SK-N-SH treated with all-trans-retinoic acid at 6 μM for 48 hours (cell line): ENCODE data around the gene NGFR.

Experiments used
- ATAC-seq: fragments of 200-7000 bp; cut with Tn5 transposase; 3 replicates; pipeline ENCODE4 v1.9.1; 2020; ENCODE audit warnings: mild to moderate bottlenecking, moderate library complexity
- ARNTL ChIP-seq: fragments of 450-650 bp; formaldehyde crosslinking; IDR thresholded peaks from 2 replicates; pipeline ENCODE4 v1.5.0; 2020; ENCODE audit warnings: low read depth, mild to moderate bottlenecking, moderate library complexity, borderline replicate concordance
- BACH2 ChIP-seq: fragments of 250-450 bp; sonication (Bioruptor Pico); IDR thresholded peaks from 2 replicates; pipeline ENCODE4 v1.9.0; 2021; ENCODE audit warnings: mild to moderate bottlenecking, borderline replicate concordance
- ESRRG ChIP-seq: fragments of 250-450 bp; sonication (Bioruptor Pico); IDR thresholded peaks from 2 replicates; pipeline ENCODE4 v1.6.1; 2021; ENCODE audit warnings: mild to moderate bottlenecking
- ISL1 ChIP-seq: fragments of 250-450 bp; sonication (Bioruptor Pico); IDR thresholded peaks from 2 replicates; pipeline ENCODE4 v2.1.2; 2022; ENCODE audit warnings: mild to moderate bottlenecking, moderate library complexity
- OSR1 ChIP-seq: fragments of 250-450 bp; sonication (Bioruptor Pico); IDR thresholded peaks from 2 replicates; pipeline ENCODE4 v1.8.0; 2022; ENCODE audit warnings: moderate library complexity, mild to moderate bottlenecking, inconsistent platforms
- PATZ1 ChIP-seq: fragments of 250-450 bp; sonication (Bioruptor Pico); IDR thresholded peaks from 2 replicates; pipeline ENCODE4 v1.8.0; 2020; ENCODE audit warnings: mild to moderate bottlenecking, moderate library complexity, borderline replicate concordance
- POU6F1 ChIP-seq: fragments of 250-450 bp; sonication (Bioruptor Pico); IDR thresholded peaks from 2 replicates; pipeline ENCODE4 v1.8.0; 2021; ENCODE audit warnings: low read depth, mild to moderate bottlenecking, moderate library complexity, borderline replicate concordance
- PPARA ChIP-seq: fragments of 250-450 bp; sonication (Bioruptor Pico); IDR thresholded peaks from 2 replicates; pipeline ENCODE4 v1.5.0; 2020; ENCODE audit warnings: mild to moderate bottlenecking, borderline replicate concordance
- RARB ChIP-seq: fragments of 250-450 bp; sonication (Bioruptor Pico); IDR thresholded peaks from 2 replicates; pipeline ENCODE4 v1.8.0; 2021; ENCODE audit warnings: mild to moderate bottlenecking, moderate library complexity
- SNAI2 ChIP-seq: fragments of 250-450 bp; sonication (Bioruptor Pico); IDR thresholded peaks from 2 replicates; pipeline ENCODE4 v1.5.0; 2020; ENCODE audit warnings: mild to moderate bottlenecking, moderate library complexity
- TCF4 ChIP-seq: fragments of 250-450 bp; sonication (Bioruptor Pico); IDR thresholded peaks from 2 replicates; pipeline ENCODE4 v1.8.0; 2021; ENCODE audit warnings: mild to moderate bottlenecking, moderate library complexity, borderline replicate concordance
- TOX ChIP-seq: fragments of 250-450 bp; sonication (Bioruptor Pico); IDR thresholded peaks from 2 replicates; pipeline ENCODE4 v1.8.0; 2021; ENCODE audit warnings: mild to moderate bottlenecking, moderate library complexity, borderline replicate concordance
- ZC3H10 ChIP-seq: fragments of 250-450 bp; sonication (Bioruptor Pico); IDR thresholded peaks from 2 replicates; pipeline ENCODE4 v1.5.1; 2021; ENCODE audit warnings: mild to moderate bottlenecking, moderate library complexity
- ZFP3 ChIP-seq: fragments of 250-450 bp; sonication (Bioruptor Pico); IDR thresholded peaks from 2 replicates; pipeline ENCODE4 v1.5.0; 2020; ENCODE audit warnings: mild to moderate bottlenecking, moderate library complexity
- ZFP30 ChIP-seq: fragments of 450-650 bp; formaldehyde crosslinking; IDR thresholded peaks from 2 replicates; pipeline ENCODE4 v1.5.0; 2022; ENCODE audit warnings: mild to moderate bottlenecking, moderate library complexity
- ZNF565 ChIP-seq: fragments of 450-650 bp; formaldehyde crosslinking; conservative IDR thresholded peaks from 2 replicates; pipeline ENCODE4 v1.5.0; 2020; ENCODE audit warnings: low read depth, mild to moderate bottlenecking, moderate library complexity
- ZNF70 ChIP-seq: fragments of 450-650 bp; formaldehyde crosslinking; IDR thresholded peaks from 2 replicates; pipeline ENCODE4 v1.5.0; 2020; ENCODE audit warnings: mild to moderate bottlenecking, moderate library complexity
- ZNF8 ChIP-seq: fragments of 450-650 bp; formaldehyde crosslinking; IDR thresholded peaks from 2 replicates; pipeline ENCODE4 v1.5.0; 2020; ENCODE audit warnings: mild to moderate bottlenecking, moderate library complexity
- TF ChIP-seq, protein P1 (sequence below): fragments of 250-450 bp; sonication (Bioruptor Pico); IDR thresholded peaks from 2 replicates; pipeline ENCODE4 v1.5.1; 2021; ENCODE audit warnings: mild to moderate bottlenecking, moderate library complexity
- TF ChIP-seq, protein P2 (sequence below): fragments of 250-450 bp; sonication (Bioruptor Pico); IDR thresholded peaks from 2 replicates; pipeline ENCODE4 v1.5.0; 2020; ENCODE audit warnings: mild to moderate bottlenecking, moderate library complexity
- TF ChIP-seq, protein P3 (sequence below): fragments of 250-450 bp; sonication (Bioruptor Pico); IDR thresholded peaks from 2 replicates; pipeline ENCODE4 v1.5.1; 2020; ENCODE audit warnings: low read depth, mild to moderate bottlenecking, moderate library complexity

The NGFR gene

DNA sequence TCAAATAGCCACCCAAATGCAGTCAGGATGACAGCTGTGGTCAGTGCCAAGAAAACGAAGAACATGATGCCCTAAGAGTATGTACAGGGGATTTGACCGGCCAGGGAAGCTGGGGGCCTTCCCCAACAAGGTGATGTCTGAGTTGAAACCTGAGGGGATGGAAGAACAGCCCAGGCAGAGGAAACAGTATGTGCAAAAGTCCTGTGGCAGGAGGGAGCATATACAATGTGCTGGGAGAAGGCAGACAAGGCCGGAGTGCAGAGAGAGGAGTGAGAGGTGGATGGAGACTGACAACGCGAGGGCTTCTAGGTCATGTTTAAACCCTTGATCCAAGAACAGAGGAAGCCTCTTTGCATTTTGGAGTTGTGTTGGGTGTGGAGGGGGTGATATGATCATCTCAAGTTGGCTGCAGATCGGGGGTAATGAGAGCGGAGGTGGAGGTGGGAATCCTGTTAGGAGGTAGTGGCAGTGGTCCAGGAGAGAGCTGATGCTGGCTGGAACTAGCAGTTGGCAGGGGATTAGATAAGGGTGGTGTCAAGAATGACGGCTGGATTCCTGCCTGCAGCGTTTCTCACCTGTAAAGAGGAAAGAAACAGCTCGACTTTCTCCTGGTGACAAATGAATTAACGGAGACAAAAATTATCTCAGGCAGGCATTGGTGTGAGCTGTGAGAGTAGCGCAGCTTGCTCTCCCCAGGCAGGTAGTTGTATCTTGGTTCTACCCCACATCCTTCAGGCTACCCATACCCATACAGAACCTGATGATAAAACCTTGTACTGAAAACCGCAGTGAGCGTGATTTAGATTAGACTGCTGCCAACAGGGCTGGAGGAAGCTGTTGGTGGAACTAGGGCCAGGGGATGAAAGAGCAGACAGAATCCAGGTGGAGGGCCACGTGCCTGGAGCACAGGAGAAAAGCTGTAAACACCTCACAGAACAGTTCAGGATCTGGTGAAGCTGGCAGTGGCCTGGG, 37.2 kb upstream of the NGFR start:
- TF ChIP-seq ZNF565 (CRISPR knock-in tag) (no peak), ESRRG (CRISPR knock-in tag) (no peak)
- ATAC-seq = no peak

- TF ChIP-seq ZNF565 (CRISPR knock-in tag) (no peak), ZC3H10 (no peak), PATZ1 (CRISPR knock-in tag) (no peak), ISL1 (no peak), OSR1 (CRISPR knock-in tag) (no peak), ZNF70 (CRISPR knock-in tag) (no peak), ZFP3 (CRISPR knock-in tag) (no peak), ZNF8 (CRISPR knock-in tag) (no peak), ZFP30 (CRISPR knock-in tag) (no peak), TOX (CRISPR knock-in tag) (no peak), SNAI2 (no peak), RARB (CRISPR knock-in tag) (no peak), PPARA (CRISPR knock-in tag) (no peak), TCF4 (CRISPR knock-in tag) (no peak), ARNTL (CRISPR knock-in tag) (no peak), POU6F1 (CRISPR knock-in tag) (no peak)
- TF ChIP-seq, protein P1, sequence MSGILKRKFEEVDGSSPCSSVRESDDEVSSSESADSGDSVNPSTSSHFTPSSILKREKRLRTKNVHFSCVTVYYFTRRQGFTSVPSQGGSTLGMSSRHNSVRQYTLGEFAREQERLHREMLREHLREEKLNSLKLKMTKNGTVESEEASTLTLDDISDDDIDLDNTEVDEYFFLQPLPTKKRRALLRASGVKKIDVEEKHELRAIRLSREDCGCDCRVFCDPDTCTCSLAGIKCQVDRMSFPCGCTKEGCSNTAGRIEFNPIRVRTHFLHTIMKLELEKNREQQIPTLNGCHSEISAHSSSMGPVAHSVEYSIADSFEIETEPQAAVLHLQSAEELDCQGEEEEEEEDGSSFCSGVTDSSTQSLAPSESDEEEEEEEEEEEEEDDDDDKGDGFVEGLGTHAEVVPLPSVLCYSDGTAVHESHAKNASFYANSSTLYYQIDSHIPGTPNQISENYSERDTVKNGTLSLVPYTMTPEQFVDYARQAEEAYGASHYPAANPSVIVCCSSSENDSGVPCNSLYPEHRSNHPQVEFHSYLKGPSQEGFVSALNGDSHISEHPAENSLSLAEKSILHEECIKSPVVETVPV (CRISPR knock-in tag) = no peak
- TF ChIP-seq, protein P2, sequence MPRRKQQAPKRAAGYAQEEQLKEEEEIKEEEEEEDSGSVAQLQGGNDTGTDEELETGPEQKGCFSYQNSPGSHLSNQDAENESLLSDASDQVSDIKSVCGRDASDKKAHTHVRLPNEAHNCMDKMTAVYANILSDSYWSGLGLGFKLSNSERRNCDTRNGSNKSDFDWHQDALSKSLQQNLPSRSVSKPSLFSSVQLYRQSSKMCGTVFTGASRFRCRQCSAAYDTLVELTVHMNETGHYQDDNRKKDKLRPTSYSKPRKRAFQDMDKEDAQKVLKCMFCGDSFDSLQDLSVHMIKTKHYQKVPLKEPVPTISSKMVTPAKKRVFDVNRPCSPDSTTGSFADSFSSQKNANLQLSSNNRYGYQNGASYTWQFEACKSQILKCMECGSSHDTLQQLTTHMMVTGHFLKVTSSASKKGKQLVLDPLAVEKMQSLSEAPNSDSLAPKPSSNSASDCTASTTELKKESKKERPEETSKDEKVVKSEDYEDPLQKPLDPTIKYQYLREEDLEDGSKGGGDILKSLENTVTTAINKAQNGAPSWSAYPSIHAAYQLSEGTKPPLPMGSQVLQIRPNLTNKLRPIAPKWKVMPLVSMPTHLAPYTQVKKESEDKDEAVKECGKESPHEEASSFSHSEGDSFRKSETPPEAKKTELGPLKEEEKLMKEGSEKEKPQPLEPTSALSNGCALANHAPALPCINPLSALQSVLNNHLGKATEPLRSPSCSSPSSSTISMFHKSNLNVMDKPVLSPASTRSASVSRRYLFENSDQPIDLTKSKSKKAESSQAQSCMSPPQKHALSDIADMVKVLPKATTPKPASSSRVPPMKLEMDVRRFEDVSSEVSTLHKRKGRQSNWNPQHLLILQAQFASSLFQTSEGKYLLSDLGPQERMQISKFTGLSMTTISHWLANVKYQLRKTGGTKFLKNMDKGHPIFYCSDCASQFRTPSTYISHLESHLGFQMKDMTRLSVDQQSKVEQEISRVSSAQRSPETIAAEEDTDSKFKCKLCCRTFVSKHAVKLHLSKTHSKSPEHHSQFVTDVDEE (CRISPR knock-in tag) = no peak
- TF ChIP-seq, protein P3, sequence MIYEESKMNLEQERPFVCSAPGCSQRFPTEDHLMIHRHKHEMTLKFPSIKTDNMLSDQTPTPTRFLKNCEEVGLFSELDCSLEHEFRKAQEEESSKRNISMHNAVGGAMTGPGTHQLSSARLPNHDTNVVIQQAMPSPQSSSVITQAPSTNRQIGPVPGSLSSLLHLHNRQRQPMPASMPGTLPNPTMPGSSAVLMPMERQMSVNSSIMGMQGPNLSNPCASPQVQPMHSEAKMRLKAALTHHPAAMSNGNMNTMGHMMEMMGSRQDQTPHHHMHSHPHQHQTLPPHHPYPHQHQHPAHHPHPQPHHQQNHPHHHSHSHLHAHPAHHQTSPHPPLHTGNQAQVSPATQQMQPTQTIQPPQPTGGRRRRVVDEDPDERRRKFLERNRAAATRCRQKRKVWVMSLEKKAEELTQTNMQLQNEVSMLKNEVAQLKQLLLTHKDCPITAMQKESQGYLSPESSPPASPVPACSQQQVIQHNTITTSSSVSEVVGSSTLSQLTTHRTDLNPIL (CRISPR knock-in tag) = no peak
- TF ChIP-seq, all 23 proteins: peak for 0
- ATAC-seq = no peak
Measured at GRCh38 chr17:49459401-49459984, 35.6 kb upstream of the NGFR start.

DNA sequence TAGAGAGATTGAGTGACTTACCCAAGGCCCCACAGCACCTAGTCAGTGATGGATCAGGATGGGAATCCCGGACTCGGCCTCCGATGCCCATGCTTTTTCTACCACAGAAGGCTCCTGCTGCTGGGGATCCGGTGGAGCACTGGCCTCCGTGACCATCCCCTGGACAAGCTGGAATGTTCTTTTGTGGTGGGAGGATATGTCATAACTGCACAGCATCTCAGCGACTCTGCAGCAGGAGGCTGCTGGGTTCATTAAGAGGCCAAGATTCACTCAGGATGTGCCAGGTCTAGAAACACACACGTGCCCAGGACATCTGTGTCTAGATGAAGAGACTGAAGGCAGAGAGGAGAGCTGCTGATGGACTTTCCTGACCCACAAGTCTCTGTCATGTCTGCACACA, 34.7 kb upstream of the NGFR start:
- TF ChIP-seq POU6F1 (CRISPR knock-in tag) (no peak), BACH2 (no peak), PPARA (CRISPR knock-in tag) (no peak), TCF4 (CRISPR knock-in tag) (no peak)
- TF ChIP-seq, protein P2 (CRISPR knock-in tag) = no peak
- TF ChIP-seq, all 23 proteins: peak for 0
- ATAC-seq = no peak
